GM21515 (cell line): Measurements from ENCODE around the gene DYSF.

Source experiments
- ATAC-seq: cut with Tn5 transposase; IDR thresholded peaks from one replicate; pipeline ENCODE4 v1.9.1; 2021; ENCODE audit not compliant: unreplicated experiment

DYSF gene

GRCh38 chr2:71548646-71549425 lies 95.5 kb downstream of the DYSF start:
- no peak for ATAC-seq

GRCh38 chr2:71550801-71551630 lies 97.7 kb downstream of the DYSF start:
- ATAC-seq = no peak

- no peak for ATAC-seq
These were observed 98.2 kb downstream of the DYSF start for GRCh38 chr2:71551631-71551915.

GRCh38 chr2:71552356-71552755 lies 99.0 kb downstream of the DYSF start:
- no peak for ATAC-seq

GRCh38 chr2:71552861-71553301 lies 99.5 kb downstream of the DYSF start:
- no peak for ATAC-seq

GRCh38 chr2:71554028-71554705 lies 100.8 kb downstream of the DYSF start:
- ATAC-seq = no peak

- ATAC-seq = no peak
These were observed 101.3 kb downstream of the DYSF start for GRCh38 chr2:71554706-71555056.

- ATAC-seq = no peak
These were observed 102.6 kb downstream of the DYSF start for GRCh38 chr2:71555798-71556454.

- no peak for ATAC-seq
These were observed 103.4 kb downstream of the DYSF start for GRCh38 chr2:71556692-71557250.

GRCh38 chr2:71557321-71557720 lies 104.0 kb downstream of the DYSF start:
- no peak for ATAC-seq

GRCh38 chr2:71558300-71559051 lies 105.1 kb downstream of the DYSF start:
- ATAC-seq = no peak

- ATAC-seq = no peak
These were observed 105.9 kb downstream of the DYSF start for GRCh38 chr2:71559080-71559827.

- no peak for ATAC-seq
These were observed 106.7 kb downstream of the DYSF start for GRCh38 chr2:71559828-71560637.

- no peak for ATAC-seq
These were observed 107.3 kb downstream of the DYSF start for GRCh38 chr2:71560638-71561011.

GRCh38 chr2:71561441-71562267 lies 108.3 kb downstream of the DYSF start:
- no peak for ATAC-seq

- no peak for ATAC-seq
These were observed 109.2 kb downstream of the DYSF start for GRCh38 chr2:71562518-71562917.

- no peak for ATAC-seq
These were observed 110.5 kb downstream of the DYSF start for GRCh38 chr2:71563872-71564271.

- no peak for ATAC-seq
These were observed 111.0 kb downstream of the DYSF start for GRCh38 chr2:71564361-71564760.
